Activated T-helper 17 cell treated with anti-CD3 and anti-CD28 coated beads, Interleukin-2, amount 50 U/mL, for 72 hours (primary cell): ENCODE measurements around the gene PHYKPL. TPM values are rescaled to one million over a fixed set of nuclear protein-coding genes. Genes with fewer than 3 reads are reported as not detected.
A peak's percentile ranks its signal among the peaks of the same experiment; 100 is the strongest.
"Not testable (repeated sequence)": the region's sequence is repeated elsewhere in the genome, so short reads cannot be mapped to it uniquely, and the experiment has no call there.

Source experiments
- ATAC-seq: fragments of 150-1000 bp; cut with Tn5 transposase; replicated peaks from 2 replicates; pipeline ENCODE4 v1.10.0; 2021; ENCODE audit warnings: mild to moderate bottlenecking, moderate library complexity
- H3K27ac Mint-ChIP-seq: one replicate; pipeline ENCODE4 v1.8.0; 2022; ENCODE audit warnings: mixed read lengths
- H3K27me3 Mint-ChIP-seq: one replicate; pipeline ENCODE4 v1.8.0; 2022; ENCODE audit warnings: mixed read lengths
- H3K36me3 Mint-ChIP-seq: one replicate; pipeline ENCODE4 v1.8.0; 2022; ENCODE audit warnings: low read depth, mild to moderate bottlenecking, mixed read lengths
- H3K4me1 Mint-ChIP-seq: one replicate; pipeline ENCODE4 v1.8.0; 2022; ENCODE audit warnings: mixed read lengths
- H3K4me3 Mint-ChIP-seq: one replicate; pipeline ENCODE4 v1.8.0; 2022; ENCODE audit warnings: mild to moderate bottlenecking, mixed read lengths
- H3K9me3 Mint-ChIP-seq: one replicate; pipeline ENCODE4 v1.8.0; 2022; ENCODE audit warnings: mixed read lengths
- total RNA-seq, 2 donors: library from RNA; stranded (reverse); gene quantifications; one replicate each; pipeline ENCODE4 v1.2.3, GENCODE V29; 2022

Gene PHYKPL
- total RNA-seq, 2 donors from 2014 or later = 91.9 to 112 TPM

GRCh38 chr5:178205749-178206047 is 26.9 kb downstream of the PHYKPL start:
- H3K27ac Mint-ChIP-seq = peak overlapping the region; percentile 92
- H3K4me3 Mint-ChIP-seq = peak overlapping the region; percentile 92
- no peaks in the 10 kb centered on the region for H3K27me3 Mint-ChIP-seq
- peaks cover 39% of the 10 kb centered on the region for H3K4me1 Mint-ChIP-seq
- ATAC-seq = no peak
- H3K36me3 Mint-ChIP-seq = peaks cover 62% of the 10 kb centered on the region
- H3K9me3 Mint-ChIP-seq = no peaks in the 10 kb centered on the region

DNA sequence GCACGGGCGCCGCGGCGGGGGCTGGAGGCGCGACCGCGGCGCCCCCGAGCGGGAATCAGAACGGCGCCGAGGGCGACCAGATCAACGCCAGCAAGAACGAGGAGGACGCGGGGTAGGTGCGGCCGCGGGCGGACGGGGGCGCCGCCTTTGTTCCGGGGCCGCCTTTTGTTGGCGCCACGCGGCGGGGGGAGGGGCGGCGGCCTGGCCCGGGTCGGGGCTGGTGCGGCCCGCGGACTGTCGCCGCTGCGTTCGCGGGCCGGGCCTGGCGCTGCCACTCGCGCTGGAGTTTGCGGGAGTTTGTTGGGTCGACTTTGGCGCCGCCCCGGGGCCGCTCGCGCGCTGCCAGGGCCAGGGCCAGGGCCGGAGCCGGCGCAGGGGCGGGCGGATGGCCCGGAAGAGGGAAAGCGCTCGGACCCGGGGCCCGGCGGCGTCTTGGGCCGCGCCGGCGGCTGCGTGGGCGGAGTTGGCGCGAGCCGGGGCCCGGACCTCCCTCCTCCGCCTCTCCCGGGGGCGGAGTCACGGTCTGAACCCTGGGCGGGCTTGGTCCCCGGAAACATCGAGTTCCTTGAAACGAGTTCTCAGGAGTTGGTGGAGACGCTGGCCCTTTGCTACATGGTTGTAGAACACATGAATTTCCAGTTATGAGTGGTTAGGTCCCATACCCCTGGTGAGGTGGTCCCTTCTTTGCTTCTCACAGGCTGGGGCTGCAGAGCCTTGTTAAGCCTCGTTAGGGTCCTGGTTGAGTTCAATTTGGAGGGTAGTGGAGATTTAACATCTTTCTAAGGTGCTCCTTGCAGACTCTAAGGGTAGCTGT is 27.5 kb downstream of the PHYKPL start:
- Mint-ChIP-seq H3K36me3 (peaks cover 57% of the 10 kb centered on the region), H3K27me3 (no peaks in the 10 kb centered on the region), H3K9me3 (no peaks in the 10 kb centered on the region), H3K4me3 (peak overlapping the region; percentile 92), H3K4me1 (peaks cover 39% of the 10 kb centered on the region), H3K27ac (peak overlapping the region; percentile 92)
- peak; percentile 55 for ATAC-seq

DNA sequence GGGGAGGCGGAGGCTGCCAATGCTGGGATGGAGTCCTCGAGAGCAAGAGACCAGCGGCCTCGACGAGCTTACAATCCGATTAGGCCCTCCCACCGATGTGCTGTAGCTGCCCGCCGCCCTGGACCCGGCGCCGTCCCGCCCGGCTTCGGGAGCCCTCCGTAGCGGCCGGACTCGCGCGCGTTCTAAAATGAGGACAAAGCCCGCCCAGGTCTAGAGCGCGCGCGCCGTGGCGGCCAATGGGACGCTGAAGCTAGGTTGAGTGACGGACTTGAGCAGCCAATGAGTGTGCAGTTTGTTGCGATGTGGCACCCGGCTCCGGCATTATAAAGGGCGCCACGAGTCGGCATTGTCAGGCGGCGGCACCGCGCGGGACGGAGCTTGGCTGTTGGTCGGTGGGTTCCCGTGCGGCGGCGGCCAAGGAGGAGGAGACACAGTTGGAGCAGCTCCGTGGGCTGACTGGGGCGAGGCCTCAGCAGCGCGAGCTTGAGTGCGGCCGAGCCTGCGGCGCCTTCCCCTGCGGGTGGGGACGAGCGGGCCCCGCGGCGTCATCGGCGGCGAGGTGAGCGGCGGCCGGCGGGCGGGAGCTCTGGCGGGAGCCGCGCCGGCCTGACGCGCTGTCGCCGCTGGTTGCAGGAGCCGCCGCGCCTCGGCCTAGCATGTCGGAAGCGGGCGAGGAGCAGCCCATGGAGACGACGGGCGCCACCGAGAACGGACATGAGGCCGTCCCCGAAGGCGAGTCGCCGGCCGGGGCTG is 28.2 kb downstream of the PHYKPL start, which contains the start of gene HNRNPAB:
Gene HNRNPAB (plus strand): TSS at position 352 of the 753 bp plus-strand sequence. CDS start 305 bp downstream, at position 657.
- Mint-ChIP-seq H3K36me3 (peaks cover 49% of the 10 kb centered on the region), H3K27me3 (no peaks in the 10 kb centered on the region), H3K27ac (peak within 1 kb of the TSS; percentile 99), H3K4me1 (peaks cover 32% of the 10 kb centered on the region), H3K9me3 (no peaks in the 10 kb centered on the region), H3K4me3 (peak within 1 kb of the TSS; percentile 94)
- ATAC-seq = peak; percentile 93

DNA sequence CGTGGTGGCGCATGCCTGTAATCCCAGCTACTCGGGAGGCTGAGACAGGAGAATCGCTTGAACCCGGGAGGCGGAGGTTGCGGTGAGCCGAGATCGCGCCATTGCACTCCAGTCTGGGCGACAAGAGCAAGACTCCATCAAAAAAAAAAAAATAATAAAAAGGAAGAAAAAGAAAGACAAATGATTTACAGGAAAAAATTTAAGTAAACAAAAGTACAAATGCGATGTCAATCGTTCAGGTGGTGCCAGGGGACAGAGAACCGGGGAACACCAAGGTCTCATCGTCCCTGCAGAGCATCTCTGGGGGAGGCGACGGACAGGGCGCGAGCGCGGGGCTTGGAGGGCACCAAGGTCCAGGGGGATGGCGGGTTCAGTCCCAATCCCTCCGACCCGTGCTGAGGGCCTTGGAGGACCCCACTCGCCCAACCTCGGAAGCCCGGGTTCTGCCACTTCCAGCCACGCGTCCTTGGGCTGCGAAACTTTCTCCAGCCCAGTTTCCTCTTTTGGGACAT is 28.9 kb downstream of the PHYKPL start:
- Mint-ChIP-seq H3K9me3 (no peaks in the 10 kb centered on the region), H3K4me3 (peak overlapping the region; percentile 94), H3K4me1 (peaks cover 28% of the 10 kb centered on the region), H3K27ac (peak overlapping the region; percentile 99), H3K36me3 (peaks cover 43% of the 10 kb centered on the region), H3K27me3 (no peaks in the 10 kb centered on the region)
- peak; percentile 6 for ATAC-seq

- Mint-ChIP-seq H3K4me3 (peak overlapping the region; percentile 50), H3K9me3 (no peaks in the 10 kb centered on the region), H3K4me1 (peaks cover 21% of the 10 kb centered on the region), H3K27me3 (no peaks in the 10 kb centered on the region), H3K36me3 (peaks cover 31% of the 10 kb centered on the region), H3K27ac (no peak overlapping the region)
- no peak for ATAC-seq
These were observed 30.1 kb downstream of the PHYKPL start for GRCh38 chr5:178202541-178202940.

DNA sequence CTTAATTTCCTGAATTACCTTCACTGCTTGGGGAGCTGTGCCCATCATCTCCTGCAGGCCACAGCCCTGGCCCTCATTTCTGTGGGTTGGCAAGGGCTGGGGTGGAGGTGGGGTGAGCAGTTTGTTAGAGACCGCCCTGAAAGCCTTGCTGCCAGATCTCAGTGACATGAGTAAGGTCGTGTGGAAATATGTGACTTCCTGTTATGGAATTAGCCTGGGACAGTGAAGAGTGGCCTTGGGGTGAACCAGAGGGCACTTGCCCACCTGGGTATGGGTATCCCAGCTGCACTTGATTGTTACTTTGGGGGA is 30.7 kb downstream of the PHYKPL start:
- Mint-ChIP-seq H3K9me3 (no peaks in the 10 kb centered on the region), H3K4me3 (no peak overlapping the region), H3K36me3 (peaks cover 24% of the 10 kb centered on the region)

GRCh38 chr5:178201221-178201926 is 31.2 kb downstream of the PHYKPL start:
- Mint-ChIP-seq H3K4me3 (no peak overlapping the region), H3K27ac (no peak overlapping the region), H3K36me3 (peaks cover 19% of the 10 kb centered on the region), H3K4me1 (peaks cover 11% of the 10 kb centered on the region), H3K27me3 (no peaks in the 10 kb centered on the region), H3K9me3 (no peaks in the 10 kb centered on the region)
- no peak for ATAC-seq

More for the DNA sequence above, 30.7 kb downstream of the PHYKPL start:
- Mint-ChIP-seq H3K27ac (no peak overlapping the region), H3K27me3 (no peaks in the 10 kb centered on the region), H3K4me1 (peaks cover 16% of the 10 kb centered on the region)
- ATAC-seq = no peak

GRCh38 chr5:178199581-178200434 is 32.8 kb downstream of the PHYKPL start:
- peaks cover 5% of the 10 kb centered on the region for H3K4me1 Mint-ChIP-seq
- no peak overlapping the region for H3K27ac Mint-ChIP-seq
- H3K9me3 Mint-ChIP-seq = no peaks in the 10 kb centered on the region
- H3K4me3 Mint-ChIP-seq = no peak overlapping the region
- ATAC-seq = no peak
- H3K27me3 Mint-ChIP-seq = peaks cover 3% of the 10 kb centered on the region
- H3K36me3 Mint-ChIP-seq = peaks cover 7% of the 10 kb centered on the region

DNA sequence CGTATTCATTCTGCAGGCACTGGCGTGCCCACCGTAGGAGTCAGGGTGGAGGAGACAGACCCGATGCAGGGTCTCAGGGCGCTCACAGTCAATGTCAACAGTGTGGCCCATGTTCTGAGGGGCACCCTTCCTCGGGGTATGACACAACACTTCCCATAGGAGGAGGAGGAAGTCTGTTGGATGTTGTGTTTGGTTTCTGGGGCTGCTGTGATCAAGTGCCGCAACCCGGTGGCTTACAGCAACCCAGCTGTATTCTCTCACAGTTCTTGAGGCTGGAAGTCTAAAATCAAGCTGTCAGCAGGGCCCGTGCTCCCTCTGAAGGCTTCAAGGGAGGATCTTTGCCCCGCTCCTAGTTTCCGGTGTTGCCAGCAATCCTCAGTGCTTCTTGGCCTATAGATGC is 33.9 kb downstream of the PHYKPL start:
- Mint-ChIP-seq H3K9me3 (no peaks in the 10 kb centered on the region), H3K4me3 (no peak overlapping the region), H3K27ac (no peak overlapping the region), H3K4me1 (no peaks in the 10 kb centered on the region), H3K36me3 (no peaks in the 10 kb centered on the region), H3K27me3 (peaks cover 4% of the 10 kb centered on the region)
- no peak for ATAC-seq

- not testable (repeated sequence) for H3K27ac Mint-ChIP-seq, H3K4me1 Mint-ChIP-seq, H3K4me3 Mint-ChIP-seq
These were observed 34.5 kb downstream of the PHYKPL start for GRCh38 chr5:178198151-178198550.

DNA sequence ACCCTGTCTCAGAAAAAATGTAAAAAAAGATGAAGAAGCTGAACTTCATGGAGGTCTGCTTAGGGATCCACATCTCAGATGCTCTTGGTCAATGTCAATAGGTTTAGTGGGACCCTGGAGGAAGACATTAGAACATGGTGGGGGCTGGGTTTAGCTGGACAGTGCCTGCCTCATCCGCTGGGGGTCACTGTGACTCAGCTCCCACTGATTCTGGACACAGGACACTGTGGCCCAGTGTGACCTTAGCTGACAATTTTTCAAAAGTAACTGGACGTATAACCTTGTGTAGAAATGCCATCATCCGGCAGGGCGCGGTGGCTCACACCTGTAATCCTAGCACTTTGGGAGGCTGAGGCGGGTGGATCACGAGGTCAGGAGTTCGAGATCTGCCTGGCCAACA is 35.6 kb downstream of the PHYKPL start:
- Mint-ChIP-seq H3K4me3 (no peak overlapping the region), H3K36me3 (no peaks in the 10 kb centered on the region), H3K27ac (no peak overlapping the region), H3K4me1 (no peaks in the 10 kb centered on the region), H3K27me3 (peaks cover 11% of the 10 kb centered on the region), H3K9me3 (no peaks in the 10 kb centered on the region)
- ATAC-seq = no peak

More at GRCh38 chr5:178198151-178198550, 34.5 kb downstream of the PHYKPL start:
- H3K9me3 Mint-ChIP-seq, H3K27me3 Mint-ChIP-seq, ATAC-seq, H3K36me3 Mint-ChIP-seq: not testable (repeated sequence)

DNA sequence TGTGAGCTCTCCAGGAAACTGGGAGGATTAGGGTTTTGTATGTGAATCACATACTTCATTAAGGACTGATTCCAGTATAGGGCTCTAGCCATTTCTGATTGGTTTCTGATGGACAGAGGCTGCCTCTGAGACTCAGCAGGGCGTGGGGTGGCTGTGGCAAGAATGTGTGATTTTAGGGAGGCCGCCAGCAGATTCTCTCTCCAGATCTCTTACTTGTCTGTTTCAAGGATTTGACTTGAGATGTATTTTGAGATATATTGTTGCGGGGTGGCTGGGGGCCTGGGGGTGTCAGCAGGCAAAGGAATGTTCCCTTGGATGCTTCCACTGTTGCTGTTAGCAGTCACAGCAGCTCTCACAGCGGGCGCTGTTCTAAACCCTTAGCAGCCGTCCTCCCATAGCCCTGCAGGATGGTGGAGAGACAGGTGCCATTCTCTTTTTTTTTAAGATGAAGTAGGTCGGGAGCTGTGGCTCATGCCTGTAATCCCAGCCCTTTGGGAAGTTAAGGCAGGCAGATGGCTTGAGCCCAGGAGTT is 36.3 kb downstream of the PHYKPL start:
- no peak overlapping the region for H3K4me3 Mint-ChIP-seq
- H3K27me3 Mint-ChIP-seq = peaks cover 11% of the 10 kb centered on the region
- ATAC-seq = no peak
- no peaks in the 10 kb centered on the region for H3K9me3 Mint-ChIP-seq
- H3K36me3 Mint-ChIP-seq = no peaks in the 10 kb centered on the region
- no peak overlapping the region for H3K27ac Mint-ChIP-seq
- no peaks in the 10 kb centered on the region for H3K4me1 Mint-ChIP-seq

DNA sequence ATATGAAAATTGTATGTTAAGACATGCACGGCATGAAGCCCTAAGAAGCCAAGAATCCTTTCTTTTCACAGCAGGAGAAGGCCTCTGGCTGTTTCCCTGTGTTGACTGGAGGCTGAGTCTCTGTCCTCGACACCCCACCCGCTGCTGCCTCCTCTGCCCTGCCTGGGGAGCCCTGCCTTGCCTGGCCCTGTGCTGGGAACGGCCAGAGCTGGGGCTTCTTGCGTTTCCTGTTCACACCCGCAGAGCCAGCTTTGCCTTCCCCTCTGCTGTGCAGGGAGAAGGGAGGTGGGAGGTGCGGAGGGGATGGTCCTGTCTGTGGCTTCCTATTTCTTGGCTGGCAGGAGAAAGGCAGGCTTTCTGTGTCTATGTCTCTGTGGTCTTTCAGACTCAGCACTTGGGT is 38.6 kb downstream of the PHYKPL start:
- Mint-ChIP-seq H3K4me1 (no peaks in the 10 kb centered on the region), H3K27ac (no peak overlapping the region), H3K9me3 (no peaks in the 10 kb centered on the region), H3K4me3 (no peak overlapping the region), H3K27me3 (peaks cover 11% of the 10 kb centered on the region), H3K36me3 (no peaks in the 10 kb centered on the region)
- ATAC-seq = no peak
